NOMO-1 treated with DMSO at 0.1 percent for 48 hours (cell line): ENCODE results near the gene CYP2F1.
"Not testable (repeated sequence)": the region's sequence is repeated elsewhere in the genome, so short reads cannot be mapped to it uniquely, and the experiment has no call there.

Source experiments
- DNase-seq: peaks from one replicate; lab custom pipeline; 2025; ENCODE audit not compliant: unreplicated experiment; lab: John Stamatoyannopoulos, UW

Gene CYP2F1

DNA sequence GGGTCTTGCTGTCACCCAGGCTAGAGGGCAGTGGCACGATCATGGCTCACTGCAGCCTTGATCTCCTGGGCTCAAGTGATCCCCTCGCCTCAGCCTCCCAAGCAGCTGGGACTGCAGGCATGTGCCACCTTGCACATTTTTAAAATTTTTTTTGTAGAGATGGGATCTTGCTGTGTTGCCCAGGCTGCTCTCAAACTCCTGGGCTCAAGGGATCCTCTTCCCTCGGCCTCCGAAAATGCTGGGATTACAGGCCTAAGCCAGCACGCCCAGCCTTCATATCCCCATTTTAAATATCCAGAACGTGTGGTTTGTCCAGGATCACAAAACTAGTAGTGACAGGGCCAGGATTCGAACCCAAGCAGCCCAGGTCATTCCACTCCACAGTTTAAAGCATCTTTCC is 13.1 kb downstream of the CYP2F1 start:
- not testable (repeated sequence) for DNase-seq

DNA sequence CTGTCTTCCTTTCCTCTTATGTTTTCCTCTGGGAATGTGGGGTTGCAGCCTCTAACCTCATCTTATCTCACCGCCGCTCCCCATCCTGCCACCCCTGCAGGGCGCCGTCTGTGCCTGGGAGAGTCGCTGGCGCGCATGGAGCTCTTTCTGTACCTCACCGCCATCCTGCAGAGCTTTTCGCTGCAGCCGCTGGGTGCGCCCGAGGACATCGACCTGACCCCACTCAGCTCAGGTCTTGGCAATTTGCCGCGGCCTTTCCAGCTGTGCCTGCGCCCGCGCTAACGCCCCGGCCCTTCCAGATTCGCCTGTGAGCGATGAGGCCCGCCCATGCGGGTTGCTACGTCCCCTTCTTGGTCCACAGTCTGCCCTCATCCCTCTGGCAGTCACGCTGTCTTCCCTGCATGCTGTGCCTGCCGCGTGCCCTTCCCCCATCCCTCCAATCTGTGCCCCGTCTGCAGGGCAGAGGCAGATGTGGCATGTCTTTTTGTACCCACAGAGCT is 13.6 kb downstream of the CYP2F1 start:
- peak; percentile 16 for DNase-seq

DNA sequence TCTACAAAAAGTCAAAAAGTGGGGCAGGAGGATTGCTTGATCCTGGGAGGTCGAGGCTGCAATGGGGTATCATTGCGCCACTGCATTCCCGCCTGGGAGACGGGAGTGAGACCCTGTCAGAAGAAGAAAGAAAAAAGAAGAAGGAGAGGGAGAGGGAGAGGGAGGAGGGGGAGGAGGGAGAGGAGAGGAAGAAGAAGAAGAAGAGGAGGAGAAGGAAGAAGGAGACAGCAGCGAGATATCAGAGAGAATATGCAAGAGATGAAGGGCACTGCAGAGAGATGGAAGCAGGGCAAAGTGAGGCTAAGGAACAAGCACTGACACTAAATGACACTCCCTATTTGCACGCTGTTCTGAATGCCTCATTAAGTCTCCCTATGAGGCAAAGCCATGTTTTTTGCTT is 14.5 kb downstream of the CYP2F1 start:
- no peak for DNase-seq

DNA sequence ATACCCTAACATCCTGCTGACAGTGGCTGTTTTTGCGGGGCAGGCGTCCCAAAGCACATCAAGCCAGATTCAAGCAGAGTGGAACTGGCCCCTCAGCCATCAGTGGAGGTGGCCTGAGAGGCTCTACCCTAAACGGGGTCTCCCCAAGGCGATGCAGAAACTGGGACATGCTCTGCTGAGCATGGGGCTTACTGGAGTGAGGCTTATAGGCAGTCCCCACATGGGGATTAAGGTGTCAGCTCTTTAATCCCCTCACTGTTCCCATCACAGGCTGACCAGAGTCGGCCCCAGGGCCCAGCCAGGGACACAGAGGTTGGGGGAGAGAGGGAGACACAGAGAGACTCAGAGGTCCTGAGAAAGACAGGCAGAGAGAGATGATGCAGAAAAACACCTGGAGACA is 17.0 kb downstream of the CYP2F1 start:
- no peak for DNase-seq

DNA sequence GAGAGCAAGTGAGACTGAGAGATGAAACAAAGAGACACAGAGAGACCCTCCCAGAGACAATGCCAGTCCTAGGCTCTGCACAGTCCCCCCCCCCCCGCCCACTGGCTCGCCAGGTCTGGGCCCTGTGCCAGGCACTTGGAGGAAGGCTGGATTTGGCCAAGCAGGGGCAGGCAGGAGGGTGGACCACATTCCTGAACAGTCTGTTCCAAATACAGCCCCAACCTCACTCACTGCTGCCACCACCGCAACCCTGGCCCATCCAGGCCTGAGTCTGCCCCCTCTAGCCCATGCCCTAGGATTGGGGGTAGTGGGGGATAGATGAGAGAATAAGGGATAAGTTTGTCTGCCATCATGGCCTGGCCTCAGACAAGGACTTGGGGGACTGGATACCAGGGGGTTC is 19.0 kb downstream of the CYP2F1 start:
- DNase-seq: no peak

DNA sequence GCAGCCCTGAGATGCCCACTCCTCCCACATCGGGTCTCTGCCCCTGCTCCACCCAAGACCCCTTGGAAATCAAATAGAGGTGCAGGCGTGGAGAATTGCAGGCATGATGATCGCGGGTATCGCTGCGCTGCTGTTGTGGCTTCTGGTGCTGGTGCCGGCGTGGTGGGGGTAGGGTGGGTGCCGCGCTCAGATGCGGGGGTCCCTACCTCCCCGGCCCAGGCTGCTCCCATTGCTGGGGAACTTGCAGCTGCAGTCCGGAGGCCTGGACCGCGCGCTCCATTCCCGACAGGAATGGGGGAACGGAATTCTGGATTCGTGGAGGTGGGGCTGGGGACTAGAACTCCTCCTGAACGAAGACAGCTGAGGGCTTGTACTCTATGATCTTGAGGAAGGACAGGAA is 20.4 kb downstream of the CYP2F1 start:
- no peak for DNase-seq

DNA sequence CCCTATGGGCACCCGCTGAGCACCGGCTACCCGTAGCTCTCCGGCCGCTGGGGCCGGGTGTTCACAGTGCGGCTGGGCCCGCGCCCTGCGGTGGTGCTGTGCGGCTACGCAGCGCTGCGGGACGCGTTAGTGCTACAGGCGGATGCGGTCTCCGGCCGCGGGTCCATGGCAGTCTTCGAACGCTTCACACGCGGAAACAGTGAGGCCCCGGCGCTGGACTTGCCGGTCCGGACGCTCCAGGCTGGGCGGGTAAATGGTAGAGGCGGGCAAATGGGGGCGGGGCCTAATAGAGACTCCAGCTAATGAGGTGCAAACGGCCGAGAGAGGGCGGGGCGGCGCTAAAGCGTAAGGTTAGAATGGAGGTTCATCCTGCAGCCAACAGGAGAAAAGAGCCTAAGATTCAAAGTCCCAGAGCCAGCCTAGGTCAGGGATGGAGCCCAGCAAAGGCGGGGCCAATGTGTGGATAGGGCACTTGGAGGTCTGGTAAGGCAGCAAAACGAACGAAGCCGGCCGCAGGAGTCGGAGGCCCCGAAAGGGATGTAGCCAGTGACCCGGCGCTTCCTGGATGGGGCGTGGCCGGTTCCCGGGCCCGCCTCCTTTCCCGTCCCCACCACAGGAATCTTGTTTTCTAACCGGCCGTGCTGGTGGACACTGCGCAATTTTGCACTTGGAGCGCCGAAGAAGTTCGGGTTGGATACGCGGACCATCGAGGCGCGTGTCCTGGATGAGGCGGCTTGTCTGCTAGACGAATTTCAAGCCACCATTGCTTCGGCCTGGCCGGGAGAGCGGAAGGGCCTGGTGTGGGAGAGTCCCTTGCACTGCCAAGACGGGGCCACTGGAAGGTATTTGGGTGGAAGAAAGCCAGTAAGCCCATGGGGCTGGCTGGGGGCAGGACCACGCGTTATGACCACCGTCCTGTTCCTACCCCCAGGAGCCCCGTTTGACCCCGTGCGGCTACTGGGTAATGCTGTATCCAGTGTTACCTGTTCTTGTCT is 21.5 kb downstream of the CYP2F1 start:
- peak; percentile 41 for DNase-seq

DNA sequence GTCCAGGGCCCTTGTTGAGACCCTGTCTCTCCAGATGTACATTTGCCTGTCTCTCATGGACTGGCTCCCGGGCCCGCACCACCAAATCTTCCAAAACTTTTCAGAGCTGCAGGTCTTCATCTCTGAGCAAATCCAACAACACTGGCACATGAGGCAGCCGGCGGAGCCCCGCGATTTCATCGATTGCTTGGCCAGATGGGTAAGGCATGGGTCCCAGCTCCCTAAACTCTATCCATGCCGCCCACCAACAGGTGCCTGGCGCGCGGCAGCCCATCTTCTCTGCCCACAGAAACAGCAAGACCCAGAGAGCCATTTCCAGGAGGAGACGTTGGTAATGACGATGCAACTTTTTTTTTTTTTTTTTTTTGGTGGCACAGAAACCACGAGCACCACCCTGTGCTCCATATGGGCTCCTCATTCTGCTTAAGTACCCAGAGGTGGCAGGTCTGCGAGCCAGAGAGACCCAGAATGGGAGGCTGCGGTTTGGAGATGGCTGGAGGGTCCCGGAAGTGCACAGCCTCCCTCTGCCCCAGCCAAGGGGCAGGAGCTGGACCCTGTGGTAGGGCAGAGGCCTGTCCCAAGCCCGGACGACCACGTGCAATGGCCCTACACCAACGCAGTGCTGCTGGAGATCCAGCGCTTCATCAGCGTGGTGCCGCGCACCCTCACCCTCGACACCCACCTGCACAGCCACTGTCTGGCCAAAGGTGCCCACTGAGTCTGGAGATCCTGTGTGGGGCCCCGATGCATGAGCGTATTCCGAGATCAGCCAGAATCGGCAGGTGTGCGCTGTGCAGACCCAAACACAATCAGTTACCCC is 22.6 kb downstream of the CYP2F1 start:
- no peak for DNase-seq

DNA sequence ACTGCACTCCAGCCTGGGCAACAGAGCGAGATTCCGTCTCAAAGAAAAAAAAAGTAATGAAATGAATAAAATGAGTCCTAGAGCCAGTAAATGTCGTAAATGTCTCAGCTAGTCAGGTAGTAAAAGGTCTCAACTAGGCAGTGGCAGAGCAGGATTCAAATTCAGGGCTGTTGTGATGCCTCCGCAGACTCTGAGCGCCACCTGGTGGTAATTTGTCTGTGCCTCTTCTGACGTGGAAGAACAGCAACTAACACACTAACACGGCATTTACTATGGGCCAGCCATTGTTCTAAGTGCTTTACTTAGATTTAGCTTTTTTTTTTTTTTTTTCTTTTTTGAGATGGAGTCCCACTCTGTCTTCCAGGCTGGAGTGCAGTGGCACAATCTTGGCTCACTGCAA is 30.2 kb downstream of the CYP2F1 start:
- DNase-seq: peak; percentile 66

DNA sequence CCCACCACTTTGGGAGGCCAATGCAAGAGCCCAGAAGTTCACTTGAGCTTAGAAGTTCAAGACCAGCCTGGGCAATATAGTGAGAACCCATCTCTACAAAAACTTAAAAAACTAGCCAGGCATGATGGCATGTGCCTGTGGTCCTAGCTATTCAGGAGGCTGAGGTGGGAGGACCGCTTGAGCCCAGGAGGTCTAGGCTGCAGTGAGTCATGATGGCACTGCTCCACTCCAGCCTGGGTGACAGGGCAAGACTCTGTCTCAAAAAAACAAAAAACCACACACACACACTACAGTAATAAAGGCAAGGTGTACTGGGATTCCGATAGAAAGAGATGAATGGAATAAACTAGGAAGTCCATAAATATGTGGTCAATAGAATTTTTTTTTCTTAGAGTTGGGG is 35.6 kb downstream of the CYP2F1 start:
- no peak for DNase-seq

DNA sequence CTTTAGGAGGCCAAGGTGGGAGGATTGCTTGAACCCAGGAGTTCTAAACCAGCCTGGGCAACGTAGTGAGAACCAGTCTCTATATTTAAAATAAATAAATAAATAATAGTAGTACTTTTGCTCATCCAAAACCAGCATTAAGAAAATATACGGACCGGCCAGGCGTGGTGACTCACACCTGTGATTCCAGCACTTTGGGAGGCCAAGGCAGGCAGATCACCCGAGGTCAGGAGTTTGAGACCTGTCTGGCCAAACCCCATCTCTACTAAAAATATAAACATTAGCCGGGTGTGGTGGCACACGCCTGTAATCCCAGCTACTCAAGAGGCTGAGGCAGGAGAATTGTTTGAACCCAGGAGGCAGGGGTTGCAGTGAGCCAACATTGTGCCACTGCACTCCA is 36.8 kb downstream of the CYP2F1 start:
- not testable (repeated sequence) for DNase-seq

DNA sequence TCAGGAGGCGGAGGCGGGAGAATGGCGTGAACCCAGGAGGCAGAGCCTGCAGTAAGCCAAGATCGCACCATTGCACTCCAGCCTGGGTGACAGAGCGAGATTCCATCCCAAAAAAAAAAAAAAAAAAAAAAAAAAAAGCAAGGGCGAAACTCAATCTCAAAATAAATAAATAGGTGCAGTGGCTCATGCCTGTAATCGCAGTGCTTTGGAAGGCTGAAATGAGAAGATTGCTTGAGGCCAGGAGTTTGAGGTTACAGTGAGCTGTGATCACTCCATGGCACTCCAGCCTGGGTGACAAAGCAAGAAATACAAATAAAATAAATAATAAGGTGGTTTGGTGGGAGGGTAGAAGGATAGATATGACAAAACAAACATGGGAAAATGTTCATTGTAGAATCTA is 39.8 kb downstream of the CYP2F1 start:
- no peak for DNase-seq

DNA sequence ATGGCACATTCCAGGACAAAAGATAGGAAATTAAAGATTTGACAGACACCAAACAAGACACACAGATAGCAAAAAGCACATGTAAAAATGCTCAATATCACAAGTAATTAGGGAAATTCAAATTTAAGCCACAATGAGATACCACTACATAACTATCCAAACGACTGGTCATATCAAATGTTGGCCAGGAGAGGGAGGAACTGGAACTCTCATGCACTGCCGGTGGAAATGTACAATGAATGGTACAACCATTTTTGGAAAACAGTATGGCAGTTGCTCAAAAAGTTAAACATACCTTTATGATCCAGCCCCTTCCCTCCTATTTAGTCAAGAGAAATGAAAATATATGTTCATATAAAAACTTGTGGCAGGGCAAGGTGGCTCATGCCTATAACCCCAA is 42.0 kb downstream of the CYP2F1 start:
- no peak for DNase-seq

DNA sequence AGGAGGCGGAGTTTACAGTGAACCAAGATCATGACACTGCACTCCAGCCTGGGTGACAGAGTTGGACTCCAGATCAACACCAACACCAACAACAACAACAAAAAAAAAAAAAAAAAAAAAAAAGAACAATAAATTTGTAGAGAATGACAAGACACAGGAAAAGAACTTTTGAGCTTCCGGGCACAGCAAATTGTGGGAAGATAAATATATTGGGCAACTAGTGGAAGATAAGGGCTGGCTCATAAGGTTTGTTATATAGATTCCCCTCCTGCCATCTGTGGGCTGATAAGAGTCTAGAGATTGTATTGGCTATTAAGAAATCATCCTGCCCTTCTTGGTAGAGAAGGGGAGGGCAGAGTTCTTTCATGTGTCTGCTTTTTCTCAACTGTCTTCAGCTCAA is 45.6 kb downstream of the CYP2F1 start:
- DNase-seq: no peak

DNA sequence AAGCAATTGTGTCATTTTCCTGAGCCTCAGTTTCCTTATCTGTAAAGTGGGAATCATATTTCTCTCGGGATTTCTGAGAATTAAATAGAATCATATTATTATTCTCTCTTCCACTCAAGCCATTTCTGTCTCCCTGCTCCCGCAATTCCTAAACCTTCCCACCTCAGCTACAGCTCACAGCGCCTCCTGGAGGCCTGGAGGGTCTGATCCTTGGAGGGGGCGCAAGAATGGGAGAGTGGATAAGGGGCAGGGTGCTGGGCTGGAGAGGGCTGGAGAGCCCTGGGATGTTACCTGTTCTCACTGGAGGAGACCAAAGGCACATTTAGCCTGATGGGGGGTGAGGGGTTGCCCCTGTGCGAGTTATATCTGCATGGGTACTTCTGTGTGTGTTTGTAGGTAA is 47.7 kb downstream of the CYP2F1 start:
- DNase-seq: no peak

DNA sequence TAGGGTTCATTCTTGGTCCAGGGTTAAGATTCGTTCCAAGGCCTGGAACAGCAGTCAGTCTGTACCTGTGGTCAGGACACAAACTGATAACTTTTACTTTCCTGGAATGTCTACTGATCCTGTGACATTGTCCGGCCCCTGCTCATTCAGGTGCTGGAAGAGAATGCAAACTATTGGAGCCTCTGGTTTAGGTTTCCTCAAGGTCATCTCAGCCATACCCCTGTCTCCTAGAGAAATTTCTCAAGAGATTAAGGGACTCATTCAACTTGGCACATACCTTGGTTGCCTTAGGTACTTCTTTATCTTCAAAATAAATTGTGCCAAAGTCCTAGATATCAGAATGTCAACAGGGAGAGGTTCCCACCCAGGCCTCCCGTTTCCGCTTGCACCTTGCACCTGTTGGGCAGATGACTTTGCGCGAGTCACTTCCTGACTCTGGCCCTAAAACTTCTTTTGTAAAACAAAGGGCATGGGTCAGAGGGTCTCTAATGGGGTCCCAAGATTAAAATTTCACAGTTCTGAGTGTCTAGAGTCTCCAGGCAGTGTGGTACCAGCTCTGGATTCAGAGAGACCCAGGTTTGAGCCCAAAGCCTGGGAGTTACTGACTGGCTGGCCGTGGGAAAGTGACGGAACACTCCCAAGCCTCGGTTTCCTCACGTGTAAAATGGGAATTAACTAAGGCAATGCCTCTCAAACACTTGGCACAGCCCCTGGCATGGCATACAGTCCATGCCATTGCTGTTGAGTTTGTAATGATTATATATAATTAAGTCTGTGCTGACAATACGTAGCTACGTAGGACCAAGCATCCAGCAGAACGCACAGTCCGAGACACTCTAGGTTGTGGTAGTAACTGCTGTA is 52.9 kb downstream of the CYP2F1 start:
- no peak for DNase-seq

DNA sequence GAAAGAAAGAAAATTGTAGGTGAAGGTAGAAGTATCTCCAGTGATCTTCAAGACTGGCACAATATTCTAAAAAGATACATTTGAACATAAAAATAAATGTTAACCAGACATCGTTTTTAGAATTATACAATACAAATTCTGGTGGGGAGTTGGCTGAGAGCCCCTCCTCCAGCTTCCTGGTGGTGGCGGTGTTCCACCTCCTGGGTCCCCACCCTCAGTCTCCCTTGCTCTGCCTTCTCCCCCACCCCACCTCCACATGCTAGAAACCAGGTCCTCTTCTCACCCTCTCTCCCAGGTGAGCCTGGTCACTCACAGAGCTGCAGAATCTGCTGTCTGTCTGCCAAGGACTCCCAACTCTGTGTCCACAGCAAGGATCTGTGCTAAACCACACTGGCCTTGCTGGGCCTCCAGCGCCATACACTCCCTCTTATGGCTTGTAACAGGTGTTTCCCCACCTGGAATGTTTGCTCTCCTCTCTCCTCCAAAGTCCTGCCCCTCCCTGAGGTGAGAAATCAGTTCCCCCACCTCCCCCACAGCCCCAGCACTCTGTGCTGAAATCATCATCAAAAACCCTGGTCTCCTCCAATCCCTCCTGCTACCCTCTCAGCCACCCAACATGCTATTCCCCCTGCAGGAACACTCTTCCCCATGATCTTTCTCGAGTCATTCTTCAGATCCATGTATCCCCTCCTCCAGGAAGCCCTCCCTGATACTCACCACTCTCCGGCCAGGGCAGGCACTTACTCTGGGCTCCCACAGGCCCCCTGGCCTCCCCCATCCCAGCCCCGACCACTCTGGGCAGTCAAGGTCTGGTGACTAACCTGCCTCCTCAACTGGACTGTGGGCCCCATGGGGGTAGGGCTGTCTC is 58.3 kb downstream of the CYP2F1 start:
- DNase-seq: no peak

DNA sequence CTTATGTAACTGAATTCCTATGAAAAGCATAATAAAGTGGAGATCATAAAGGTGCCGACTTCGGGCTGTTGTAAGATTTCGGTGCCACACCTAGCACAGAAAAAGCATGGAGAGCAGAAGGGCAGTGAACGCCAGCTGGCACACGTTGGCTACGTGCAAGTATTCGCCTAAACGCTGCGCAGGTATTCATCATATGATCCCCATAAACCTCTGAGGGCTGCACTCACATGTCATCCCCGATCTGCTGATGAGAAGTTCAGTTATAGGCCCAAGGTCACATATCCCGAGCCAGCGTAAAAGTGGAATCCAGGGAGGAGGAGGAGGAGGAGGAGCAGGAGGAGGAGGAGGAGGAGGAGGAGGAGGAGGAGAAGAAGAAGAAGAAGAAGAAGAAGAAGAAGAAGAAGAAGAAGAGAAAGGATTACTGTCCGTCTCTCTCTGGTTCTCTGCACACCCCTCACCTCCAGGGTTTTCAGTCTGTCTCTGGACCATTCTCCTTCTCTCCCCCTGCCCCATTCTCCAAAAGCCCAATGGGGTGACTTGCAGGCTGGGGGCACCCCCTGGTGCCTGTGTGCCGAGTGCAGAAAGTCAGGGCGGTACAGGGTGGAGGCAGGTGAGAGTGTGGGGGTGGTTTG is 60.2 kb downstream of the CYP2F1 start:
- no peak for DNase-seq
